SK-N-SH (cell line): ENCODE measurements around the gene B3GALT6.

Experiments
- CTCF ChIP-seq: fragments of 200-600 bp; sonication (generic); IDR thresholded peaks from 2 replicates; pipeline ENCODE4 v1.6.1; 2017; ENCODE audit warnings: antibody characterized with exemption, mild to moderate bottlenecking, moderate library complexity
- RAD21 ChIP-seq: IDR thresholded peaks from 2 replicates; pipeline ENCODE4 v1.6.1; 2012; ENCODE audit warnings: mild to moderate bottlenecking, low read length
- REST ChIP-seq: IDR thresholded peaks from 2 replicates; pipeline ENCODE4 v1.6.1; 2012; ENCODE audit warnings: mild to moderate bottlenecking, low read depth, low read length, moderate library complexity
- USF2 ChIP-seq: fragments of 150-350 bp; IDR thresholded peaks from 2 replicates; pipeline ENCODE4 v1.6.1; 2017; ENCODE audit warnings: antibody characterized with exemption, low read length, low read depth, borderline replicate concordance

GRCh38 chr1:1211541-1212441 lies 20.2 kb upstream of the B3GALT6 start:
- no peak for TF ChIP-seq REST
- TF ChIP-seq RAD21: no peak
- TF ChIP-seq USF2: no peak
- TF ChIP-seq CTCF: no peak
